Measurements from ENCODE around the gene KRT86. TPM values are rescaled to one million over a fixed set of nuclear protein-coding genes. Genes with fewer than 3 reads are reported as not detected.

KRT86 gene
- total and polyA plus RNA-seq, 2 of the 13 experiments (the other 11 are each of a cell fraction or from before 2014, with no cell fraction given) = not detected

DNA sequence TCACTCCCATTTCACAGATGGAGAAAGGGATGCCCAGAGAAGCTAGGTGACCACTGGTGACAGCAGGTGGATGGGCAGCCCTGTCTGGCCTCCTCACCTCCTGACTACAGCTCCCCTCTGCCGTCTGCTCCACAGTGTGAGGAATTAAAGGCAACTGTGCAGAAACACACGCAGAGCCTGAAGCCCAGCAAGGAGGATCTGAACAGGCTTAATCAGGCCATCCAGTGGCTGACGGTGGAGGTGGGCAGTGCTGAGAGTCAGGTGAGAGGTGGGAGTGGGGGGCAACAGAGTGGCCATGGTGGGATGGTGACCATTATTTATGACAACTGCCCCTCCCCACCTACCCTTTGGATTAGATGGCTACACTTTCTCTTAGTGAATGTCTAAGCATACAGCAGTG, 1.2 kb downstream of the KRT86 start (continued):
- TF ChIP-seq, protein P1, sequence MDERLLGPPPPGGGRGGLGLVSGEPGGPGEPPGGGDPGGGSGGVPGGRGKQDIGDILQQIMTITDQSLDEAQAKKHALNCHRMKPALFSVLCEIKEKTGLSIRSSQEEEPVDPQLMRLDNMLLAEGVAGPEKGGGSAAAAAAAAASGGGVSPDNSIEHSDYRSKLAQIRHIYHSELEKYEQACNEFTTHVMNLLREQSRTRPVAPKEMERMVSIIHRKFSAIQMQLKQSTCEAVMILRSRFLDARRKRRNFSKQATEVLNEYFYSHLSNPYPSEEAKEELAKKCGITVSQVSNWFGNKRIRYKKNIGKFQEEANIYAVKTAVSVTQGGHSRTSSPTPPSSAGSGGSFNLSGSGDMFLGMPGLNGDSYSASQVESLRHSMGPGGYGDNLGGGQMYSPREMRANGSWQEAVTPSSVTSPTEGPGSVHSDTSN (CRISPR knock-in tag; IDR thresholded peaks at IDR 0.05) = no peak
- TF ChIP-seq MEIS2 (CRISPR knock-in tag; IDR thresholded peaks at IDR 0.05) (no peak), ZNF674 (CRISPR knock-in tag; IDR thresholded peaks at IDR 0.05; ENCODE audit: low read depth) (no peak), STAG1 (CRISPR knock-in tag; IDR thresholded peaks at IDR 0.05) (no peak), ZNF136 (CRISPR knock-in tag; IDR thresholded peaks at IDR 0.05; ENCODE audit: low read depth) (no peak), ZKSCAN1 (IDR thresholded peaks at IDR 0.05; ENCODE audit: low read length) (no peak), CCDC6 (CRISPR knock-in tag; IDR thresholded peaks at IDR 0.05) (no peak), ZNF510 (CRISPR knock-in tag; IDR thresholded peaks at IDR 0.05; ENCODE audit: low read depth) (no peak), ESRRA (CRISPR knock-in tag; IDR thresholded peaks at IDR 0.05; ENCODE audit: low read depth) (no peak), ASH2L (IDR thresholded peaks at IDR 0.05; ENCODE audit: insufficient read length, low read depth, low read length) (no peak), ZNF24 (IDR thresholded peaks at IDR 0.05) (no peak)
- TF ChIP-seq, protein P2, sequence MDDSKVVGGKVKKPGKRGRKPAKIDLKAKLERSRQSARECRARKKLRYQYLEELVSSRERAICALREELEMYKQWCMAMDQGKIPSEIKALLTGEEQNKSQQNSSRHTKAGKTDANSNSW (CRISPR knock-in tag; IDR thresholded peaks at IDR 0.05; ENCODE audit: borderline replicate concordance) = no peak

DNA sequence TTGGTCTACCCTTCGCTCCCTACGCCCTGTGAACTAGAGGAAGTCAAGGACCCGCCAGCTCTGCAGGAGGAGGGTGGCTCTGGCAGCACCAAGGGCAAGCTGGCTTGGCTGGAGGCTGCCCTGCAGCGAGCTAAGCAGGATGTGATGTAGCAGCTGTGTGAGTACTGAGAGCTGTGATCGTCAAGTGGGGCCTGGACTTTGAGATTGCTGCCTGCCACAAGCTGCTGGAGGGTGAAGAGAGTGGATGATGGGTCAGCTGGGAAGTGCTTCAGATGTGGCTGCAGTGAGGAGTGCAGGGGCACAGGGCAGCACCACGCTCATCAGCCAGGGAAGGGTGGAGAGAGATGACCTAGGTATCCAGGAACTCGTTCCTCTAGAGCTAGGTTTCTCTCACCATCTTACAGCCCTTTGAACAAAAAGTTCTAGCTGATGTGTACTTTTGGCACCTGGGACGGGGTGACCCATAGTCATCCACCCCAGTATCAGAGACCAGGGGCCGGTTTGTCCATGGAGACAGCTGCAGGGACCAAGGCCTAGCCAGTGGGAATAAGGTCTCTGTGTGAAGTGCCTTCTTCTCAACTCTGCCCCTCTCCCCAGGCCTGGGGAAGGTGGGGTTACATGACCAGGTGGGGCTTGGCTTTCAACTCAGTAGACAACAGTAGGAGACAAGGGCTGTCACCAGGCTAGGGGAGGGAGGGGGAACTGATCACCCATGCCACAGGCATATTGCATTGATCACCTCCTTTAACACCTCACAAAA, 3.2 kb downstream of the KRT86 start:
- intact Hi-C loops (cut with micrococcal nuclease; ENCODE audit: unreplicated experiment) = no loop called here
- Histone ChIP-seq H3K9me3 (ENCODE audit: low read length) (no peaks in the 10 kb centered on the region), H3K79me2 (ENCODE audit: insufficient read depth, low read length) (no peaks in the 10 kb centered on the region), H3K36me3 (replicated peaks in 1 of 2; ENCODE audit: control insufficient read depth in 1 of 2, insufficient read depth in 2 of 2, low read length in 2 of 2) (no peaks in the 10 kb centered on the region), H4K20me1 (ENCODE audit: insufficient read depth, low read length) (no peaks in the 10 kb centered on the region), H3K27me3 (ENCODE audit: control insufficient read depth in 1 of 2, insufficient read depth in 2 of 2, low read length in 2 of 2) (peaks cover 4 to 33% of the 10 kb centered on the region in 2 experiments; a peak in 2 of 5 replicates), H3K4me2 (ENCODE audit: low read depth, low read length) (no peak overlapping the region), H3K27ac (ENCODE audit: extremely low read length, insufficient read depth, low read length) (no peak overlapping the region), H3K9ac (ENCODE audit: insufficient read depth, low read depth, low read length) (no peak overlapping the region), H2AFZ (ENCODE audit: low read length) (no peak overlapping the region), H3K4me1 (ENCODE audit: insufficient read depth, low read length) (peaks cover 35% of the 10 kb centered on the region), H3K4me3 (replicated peaks in 1 of 3; ENCODE audit: insufficient read depth in 1 of 3, low read depth in 2 of 3, low read length in 3 of 3) (no peak overlapping the region)
- BruUV-seq (replicated peaks) = no TSS peak
- DNase-seq (ENCODE audit: low spot score) = no peak
- 22% methylated on average over 6 of the region's 9 CpGs for WGBS (ENCODE audit: low lambda C conversion rate)
- ChIA-PET CTCF (ENCODE audit: low intra/inter-chr PET ratio, low total read pairs) (no interaction called here), POLR2A (no interaction called here)
- no peak for ATAC-seq
- in situ Hi-C loops (cut with HindIII; ENCODE audit: extremely low pct_ligation_motif_present, low pct_unique_long_range_greater_than_20kb) = no loop called here
- FAIRE-seq = no peak
- TF ChIP-seq, protein P3, sequence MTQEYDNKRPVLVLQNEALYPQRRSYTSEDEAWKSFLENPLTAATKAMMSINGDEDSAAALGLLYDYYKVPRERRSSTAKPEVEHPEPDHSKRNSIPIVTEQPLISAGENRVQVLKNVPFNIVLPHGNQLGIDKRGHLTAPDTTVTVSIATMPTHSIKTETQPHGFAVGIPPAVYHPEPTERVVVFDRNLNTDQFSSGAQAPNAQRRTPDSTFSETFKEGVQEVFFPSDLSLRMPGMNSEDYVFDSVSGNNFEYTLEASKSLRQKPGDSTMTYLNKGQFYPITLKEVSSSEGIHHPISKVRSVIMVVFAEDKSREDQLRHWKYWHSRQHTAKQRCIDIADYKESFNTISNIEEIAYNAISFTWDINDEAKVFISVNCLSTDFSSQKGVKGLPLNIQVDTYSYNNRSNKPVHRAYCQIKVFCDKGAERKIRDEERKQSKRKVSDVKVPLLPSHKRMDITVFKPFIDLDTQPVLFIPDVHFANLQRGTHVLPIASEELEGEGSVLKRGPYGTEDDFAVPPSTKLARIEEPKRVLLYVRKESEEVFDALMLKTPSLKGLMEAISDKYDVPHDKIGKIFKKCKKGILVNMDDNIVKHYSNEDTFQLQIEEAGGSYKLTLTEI (CRISPR knock-in tag; conservative IDR thresholded peaks at IDR 0.05) = no peak
- TF ChIP-seq, protein P4, sequence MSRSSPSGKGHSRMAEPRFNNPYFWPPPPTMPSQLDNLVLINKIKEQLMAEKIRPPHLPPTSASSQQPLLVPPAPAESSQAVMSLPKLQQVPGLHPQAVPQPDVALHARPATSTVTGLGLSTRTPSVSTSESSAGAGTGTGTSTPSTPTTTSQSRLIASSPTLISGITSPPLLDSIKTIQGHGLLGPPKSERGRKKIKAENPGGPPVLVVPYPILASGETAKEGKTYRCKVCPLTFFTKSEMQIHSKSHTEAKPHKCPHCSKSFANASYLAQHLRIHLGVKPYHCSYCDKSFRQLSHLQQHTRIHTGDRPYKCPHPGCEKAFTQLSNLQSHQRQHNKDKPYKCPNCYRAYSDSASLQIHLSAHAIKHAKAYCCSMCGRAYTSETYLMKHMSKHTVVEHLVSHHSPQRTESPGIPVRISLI (CRISPR knock-in tag; IDR thresholded peaks at IDR 0.05; ENCODE audit: borderline replicate concordance) = no peak
- no peak for TF ChIP-seq RBFOX2 (IDR thresholded peaks at IDR 0.05; ENCODE audit: low read depth, low read length)

All from HepG2 (cell line).